Measurements from ENCODE around the gene CACFD1. TPM values are rescaled to one million over a fixed set of nuclear protein-coding genes. Genes with fewer than 3 reads are reported as not detected.

Gene CACFD1
- total and polyA plus RNA-seq, 2 donors (not counting 3 experiments of a cell fraction or from before 2014, with no cell fraction given), result 9.7 to 11.5 TPM

DNA sequence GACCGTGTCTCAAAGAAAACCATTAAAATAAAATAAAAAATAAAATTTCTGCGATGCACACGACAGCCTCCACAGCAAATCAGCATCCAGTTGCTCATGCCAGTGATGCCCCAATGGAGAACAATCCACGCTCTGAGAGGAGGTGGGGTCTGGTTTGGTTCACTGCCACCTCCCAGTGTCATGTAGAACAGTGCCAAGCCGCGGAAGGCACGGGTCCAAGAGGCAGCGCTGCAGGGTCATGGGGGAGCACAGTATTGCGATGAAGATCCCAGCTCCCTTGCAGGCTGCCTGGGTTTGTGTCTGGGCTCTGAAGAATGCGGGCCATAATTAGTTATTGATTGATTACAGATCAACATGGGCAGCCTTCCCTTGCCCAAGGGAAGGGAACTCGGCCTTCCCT is 6.1 kb upstream of the CACFD1 start:
- Histone ChIP-seq H3K9me1 (replicated peaks; ENCODE audit: control insufficient read depth, extremely low read depth, insufficient read depth, low read length) (no peaks in the 10 kb centered on the region), H3K27me3 (ENCODE audit: control insufficient read depth in 2 of 2, insufficient read depth in 2 of 2, low read length in 2 of 2) (no peaks in the 10 kb centered on the region), H3K9me3 (replicated peaks; ENCODE audit: control insufficient read depth, insufficient read depth, low read length) (no peaks in the 10 kb centered on the region), H3K4me2 (ENCODE audit: insufficient read depth, low read length) (no peak overlapping the region), H3K27ac (ENCODE audit: insufficient read depth, low read depth, low read length) (no peak overlapping the region), H3K9ac (replicated peaks; ENCODE audit: extremely low read depth, insufficient read depth, low read length) (no peak overlapping the region), H3K36me3 (ENCODE audit: control insufficient read depth in 2 of 2, extremely low read depth in 1 of 2, insufficient read depth in 2 of 2, low read length in 2 of 2) (no peaks in the 10 kb centered on the region), H3K4me3 (replicated peaks in 1 of 3; ENCODE audit: insufficient read depth in 1 of 3, low read depth in 1 of 3, low read length in 3 of 3) (no peak overlapping the region), H3K79me2 (ENCODE audit: control insufficient read depth, insufficient read depth, low read length) (no peaks in the 10 kb centered on the region), H3K4me1 (ENCODE audit: control insufficient read depth, extremely low read depth, insufficient read depth, low read length) (no peaks in the 10 kb centered on the region), H2AFZ (ENCODE audit: low read depth, low read length) (no peak overlapping the region), H4K20me1 (replicated peaks; ENCODE audit: control insufficient read depth, extremely low read depth, insufficient read depth, low read length) (no peaks in the 10 kb centered on the region)
- POLR2A ChIA-PET, result no interaction called here
- intact Hi-C loops (cut with micrococcal nuclease), result no loop called here
- TF ChIP-seq, protein P1, sequence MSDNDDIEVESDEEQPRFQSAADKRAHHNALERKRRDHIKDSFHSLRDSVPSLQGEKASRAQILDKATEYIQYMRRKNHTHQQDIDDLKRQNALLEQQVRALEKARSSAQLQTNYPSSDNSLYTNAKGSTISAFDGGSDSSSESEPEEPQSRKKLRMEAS (IDR thresholded peaks at IDR 0.05; ENCODE audit: insufficient read depth, insufficient read length), result no peak
- TF ChIP-seq, protein P2, sequence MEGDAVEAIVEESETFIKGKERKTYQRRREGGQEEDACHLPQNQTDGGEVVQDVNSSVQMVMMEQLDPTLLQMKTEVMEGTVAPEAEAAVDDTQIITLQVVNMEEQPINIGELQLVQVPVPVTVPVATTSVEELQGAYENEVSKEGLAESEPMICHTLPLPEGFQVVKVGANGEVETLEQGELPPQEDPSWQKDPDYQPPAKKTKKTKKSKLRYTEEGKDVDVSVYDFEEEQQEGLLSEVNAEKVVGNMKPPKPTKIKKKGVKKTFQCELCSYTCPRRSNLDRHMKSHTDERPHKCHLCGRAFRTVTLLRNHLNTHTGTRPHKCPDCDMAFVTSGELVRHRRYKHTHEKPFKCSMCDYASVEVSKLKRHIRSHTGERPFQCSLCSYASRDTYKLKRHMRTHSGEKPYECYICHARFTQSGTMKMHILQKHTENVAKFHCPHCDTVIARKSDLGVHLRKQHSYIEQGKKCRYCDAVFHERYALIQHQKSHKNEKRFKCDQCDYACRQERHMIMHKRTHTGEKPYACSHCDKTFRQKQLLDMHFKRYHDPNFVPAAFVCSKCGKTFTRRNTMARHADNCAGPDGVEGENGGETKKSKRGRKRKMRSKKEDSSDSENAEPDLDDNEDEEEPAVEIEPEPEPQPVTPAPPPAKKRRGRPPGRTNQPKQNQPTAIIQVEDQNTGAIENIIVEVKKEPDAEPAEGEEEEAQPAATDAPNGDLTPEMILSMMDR (IDR thresholded peaks at IDR 0.05; ENCODE audit: extremely low read depth in 1 of 2, insufficient read depth in 1 of 2, low read depth in 1 of 2, low read length in 2 of 2), result no peak
- TF ChIP-seq GATA2 (IDR thresholded peaks at IDR 0.05; ENCODE audit: insufficient read depth, insufficient read length, low read depth, low read length), result no peak
- no peak for TF ChIP-seq POLR2AphosphoS5 (IDR thresholded peaks at IDR 0.05; ENCODE audit: insufficient read depth, low read depth, low read length)
- TF ChIP-seq POLR2A (IDR thresholded peaks at IDR 0.05; ENCODE audit: low read depth, low read length), result no peak
- TF ChIP-seq EZH2 (IDR thresholded peaks at IDR 0.05; ENCODE audit: borderline replicate concordance, low read depth, low read length, severe bottlenecking), result no peak
- no peak for TF ChIP-seq JUN (IDR thresholded peaks at IDR 0.05; ENCODE audit: borderline replicate concordance, insufficient read depth, insufficient read length, low read depth)
- no peak for TF ChIP-seq FOS (IDR thresholded peaks at IDR 0.05; ENCODE audit: borderline replicate concordance, insufficient read depth, low read length)
- no peak for TF ChIP-seq MYC (IDR thresholded peaks at IDR 0.05; ENCODE audit: low read depth, low read length)
- BruUV-seq (replicated peaks), result no TSS peak
- DNase-seq (ENCODE audit: low read depth, low spot score) (no peak), FAIRE-seq (no peak)
- dilution Hi-C loops (cut with MboI; ENCODE audit: extremely low pct_ligation_motif_present, low sequenced_read_pairs), result no loop called here
- CTCF ChIA-PET, result interaction anchor here (1.0 to 1.5 kb wide), 2 partner anchors 9 to 268 kb away, joined by 4 read pairs; no protein-coding TSS in a partner anchor

Measured in endothelial cell of umbilical vein (primary cell).